Natural killer cell (primary cell): Measurements from ENCODE around the gene MRM2. TPM values are rescaled to one million over a fixed set of nuclear protein-coding genes. Genes with fewer than 3 reads are reported as not detected.
A peak's percentile ranks its signal among the peaks of the same experiment; 100 is the strongest.

Experiments
- ATAC-seq, 3 donors: fragments of 150-1000 bp in 2 of 3; fragments of 200-7000 bp in 1 of 3; cut with Tn5 transposase; 1 replicate in 1 of 3; 2 replicates in 2 of 3; pipeline ENCODE4 v1.10.0; 2021; ENCODE audit warnings: mild to moderate bottlenecking in 2 of 3, moderate library complexity in 2 of 3
- DNase-seq, 2 donors: peaks; one replicate each; pipeline versions ENCODE4 v3.0.0 to v3.0.0-alpha.2; 2013 to 2021; ENCODE audit warnings: mixed read lengths in 1 of 2
- H3K27ac ChIP-seq: one replicate; pipeline ENCODE4 v1.5.1; 2013; ENCODE audit warnings: mild to moderate bottlenecking, low read length
- H3K27me3 ChIP-seq: one replicate; pipeline ENCODE4 v1.6.1; 2013; ENCODE audit warnings: low read length; ENCODE audit not compliant: control insufficient read depth, insufficient read depth
- H3K36me3 ChIP-seq: one replicate; pipeline ENCODE4 v1.6.1; 2013; ENCODE audit warnings: low read length; ENCODE audit not compliant: control insufficient read depth, insufficient read depth
- H3K4me1 ChIP-seq: one replicate; pipeline ENCODE4 v1.6.1; 2013; ENCODE audit warnings: low read length; ENCODE audit not compliant: control insufficient read depth, insufficient read depth
- H3K4me3 ChIP-seq: one replicate; pipeline ENCODE4 v1.5.1; 2013; ENCODE audit warnings: low read length
- H3K9me3 ChIP-seq: one replicate; pipeline ENCODE4 v1.6.1; 2013; ENCODE audit warnings: low read length; ENCODE audit not compliant: control insufficient read depth, insufficient read depth
- H3K27ac Mint-ChIP-seq, 2 donors: one replicate each; pipeline ENCODE4 v1.8.0; 2022; ENCODE audit warnings: mild to moderate bottlenecking in 2 of 2, mixed read lengths in 2 of 2, moderate library complexity in 1 of 2
- H3K27me3 Mint-ChIP-seq, 2 donors: one replicate each; pipeline ENCODE4 v1.8.0; 2022; ENCODE audit warnings: low read depth in 2 of 2, mixed read lengths in 2 of 2
- H3K36me3 Mint-ChIP-seq: one replicate; pipeline ENCODE4 v1.8.0; 2022; ENCODE audit warnings: mixed read lengths
- H3K4me1 Mint-ChIP-seq, 2 donors: one replicate each; pipeline ENCODE4 v1.8.0; 2022; ENCODE audit warnings: mixed read lengths in 2 of 2
- H3K4me3 Mint-ChIP-seq: one replicate; pipeline ENCODE4 v1.8.0; 2022; ENCODE audit warnings: mild to moderate bottlenecking, moderate library complexity, mixed read lengths
- H3K9me3 Mint-ChIP-seq, 2 donors: one replicate each; pipeline ENCODE4 v1.8.0; 2022; ENCODE audit warnings: mixed read lengths in 2 of 2
- CTCF ChIP-seq: fragments of 200-600 bp; IDR thresholded peaks from one replicate; pipeline ENCODE4 v1.8.0; 2022; ENCODE audit warnings: antibody characterized with exemption
- WGBS: methylation state at CpG from one replicate; pipeline ENCODE4 v1.1.7; 2013; ENCODE audit warnings: missing lambda C conversion rate; ENCODE audit not compliant: insufficient coverage; 5-methylcytosine and 5-hydroxymethylcytosine counted together
- intact Hi-C: fragments of 100-400 bp; cut with micrococcal nuclease; formaldehyde crosslinking; loops from one replicate; pipeline ENCODE4 v1.14.2; 2022
- total RNA-seq, 4 donors: library from RNA; stranded (reverse); fragments of 120-200 nt in 1 of 4; gene quantifications; one replicate each; pipeline versions ENCODE4 v1.2.3 to v1.2.4, GENCODE V29; 2013 to 2022

MRM2 gene
- total RNA-seq, 3 donors from 2014 or later (not counting 1 experiment from before 2014, with no cell fraction given): 7.9 to 12.0 (median 10.0) TPM

- DNase-seq (peak in 1 of 2 donors; percentile 20), ATAC-seq (no peak)
- intact Hi-C loops: no loop called here
- Mint-ChIP-seq H3K4me3 (no peak overlapping the region), H3K9me3 (no peaks in the 10 kb centered on the region), H3K4me1 (peaks cover 8 to 13% of the 10 kb centered on the region in 2 donors), H3K27ac (no peak overlapping the region), H3K27me3 (no peaks in the 10 kb centered on the region), H3K36me3 (no peaks in the 10 kb centered on the region)
- H3K27me3 ChIP-seq: no peaks in the 10 kb centered on the region
- TF ChIP-seq CTCF: no peak
- 71% methylated on average over 12 of the region's 12 CpGs for WGBS
- peaks cover 32% of the 10 kb centered on the region for H3K4me1 ChIP-seq
- H3K36me3 ChIP-seq: peaks cover 20% of the 10 kb centered on the region
- no peak overlapping the region for H3K4me3 ChIP-seq
- H3K27ac ChIP-seq: peak overlapping the region; percentile 80
- H3K9me3 ChIP-seq: no peaks in the 10 kb centered on the region
Measured at GRCh38 chr7:2237109-2237602, 4.8 kb downstream of the MRM2 start.

GRCh38 chr7:2233926-2234325 lies 8.1 kb downstream of the MRM2 start:
- TF ChIP-seq CTCF: no peak
- peak overlapping the region; percentile 55 for H3K4me3 Mint-ChIP-seq
- ATAC-seq: no peak
- WGBS: 96% methylated on average over 3 of the region's 3 CpGs
- no peak overlapping the region for H3K27ac Mint-ChIP-seq
- intact Hi-C loops: no loop called here
- Histone ChIP-seq H3K27me3 (no peaks in the 10 kb centered on the region), H3K4me1 (peaks cover 46% of the 10 kb centered on the region), H3K27ac (no peak overlapping the region), H3K4me3 (no peak overlapping the region), H3K36me3 (peaks cover 24% of the 10 kb centered on the region), H3K9me3 (no peaks in the 10 kb centered on the region)
- peaks cover 28 to 33% of the 10 kb centered on the region in 2 donors for H3K4me1 Mint-ChIP-seq
- H3K27me3 Mint-ChIP-seq: no peaks in the 10 kb centered on the region
- no peak for DNase-seq
- no peaks in the 10 kb centered on the region for H3K9me3 Mint-ChIP-seq
- no peaks in the 10 kb centered on the region for H3K36me3 Mint-ChIP-seq

- Histone ChIP-seq H3K27ac (peak within 1 kb of the TSS; percentile 35), H3K27me3 (no peaks in the 10 kb centered on the region), H3K4me3 (peak within 1 kb of the TSS; percentile 98), H3K9me3 (no peaks in the 10 kb centered on the region), H3K4me1 (peaks cover 43% of the 10 kb centered on the region), H3K36me3 (peaks cover 18% of the 10 kb centered on the region)
- no peaks in the 10 kb centered on the region for H3K27me3 Mint-ChIP-seq
- H3K36me3 Mint-ChIP-seq: no peaks in the 10 kb centered on the region
- H3K27ac Mint-ChIP-seq: peak within 1 kb of the TSS; percentile 81 to 84
- H3K4me3 Mint-ChIP-seq: peak within 1 kb of the TSS; percentile 95
- intact Hi-C loops: loop anchor here (1.0 kb wide), 1 partner anchor 115 kb away; no protein-coding TSS in a partner anchor
- peaks cover 28 to 35% of the 10 kb centered on the region in 2 donors for H3K4me1 Mint-ChIP-seq
- peak; percentile 89 to 95 for DNase-seq
- H3K9me3 Mint-ChIP-seq: no peaks in the 10 kb centered on the region
- no peak for TF ChIP-seq CTCF
- peak; percentile 91 to 96 (median 94) for ATAC-seq
- under 1% methylated on average over 62 of the region's 63 CpGs for WGBS
Measured at GRCh38 chr7:2232766-2233520, 9.1 kb downstream of the MRM2 start, which contains the start of gene MAD1L1. MAD1L1 (minus strand) TSS chr7:2232945; CDS start chr7:2230133, 2,812 bp downstream.
